DND-41 (cell line): Measurements from ENCODE around the gene RNF39.

Experiments used
- ATAC-seq: fragments of 200-7000 bp; cut with Tn5 transposase; 3 replicates; pipeline ENCODE4 v1.9.1; 2021; ENCODE audit warnings: low read depth; ENCODE audit not compliant: insufficient read depth
- DNase-seq: peaks from one replicate; pipeline ENCODE4 v3.0.0-alpha.2; 2020
- H2AFZ ChIP-seq: 2 replicates; pipeline ENCODE4 v1.6.0; 2012; ENCODE audit warnings: low read depth, low read length
- H3K27ac ChIP-seq: 2 replicates; pipeline ENCODE4 v1.5.1; 2012; ENCODE audit warnings: low read length, inconsistent platforms
- H3K27me3 ChIP-seq: fragments of 200-600 bp; sonication (generic); 2 replicates; pipeline ENCODE4 v1.6.0; 2012; ENCODE audit warnings: low read length, mild to moderate bottlenecking, inconsistent platforms; ENCODE audit not compliant: insufficient read depth, poor library complexity
- H3K36me3 ChIP-seq: 2 replicates; pipeline ENCODE4 v1.5.1; 2012; ENCODE audit warnings: low read length, inconsistent platforms; ENCODE audit not compliant: insufficient read depth
- H3K4me1 ChIP-seq: 2 replicates; pipeline ENCODE4 v1.5.1; 2012; ENCODE audit warnings: mild to moderate bottlenecking, low read length; ENCODE audit not compliant: insufficient read depth
- H3K4me2 ChIP-seq: 2 replicates; pipeline ENCODE4 v1.6.0; 2012; ENCODE audit warnings: mild to moderate bottlenecking, moderate library complexity, low read length, inconsistent platforms; ENCODE audit not compliant: insufficient read depth
- H3K4me3 ChIP-seq, 2 experiments: fragments of 200-600 bp in 1 of 2; shearing (Covaris generic) in 1 of 2; 2 replicates each; pipeline ENCODE4 v1.5.1; 2012 to 2016; ENCODE audit warnings: inconsistent platforms in 2 of 2, low read length in 2 of 2, mild to moderate bottlenecking in 2 of 2, low read depth in 1 of 2, moderate library complexity in 1 of 2
- H3K79me2 ChIP-seq: 2 replicates; pipeline ENCODE4 v1.6.0; 2012; ENCODE audit warnings: low read length, inconsistent platforms; ENCODE audit not compliant: insufficient read depth
- H3K9ac ChIP-seq: 2 replicates; pipeline ENCODE4 v1.6.0; 2012; ENCODE audit warnings: low read depth, mild to moderate bottlenecking, inconsistent platforms, low read length, moderate library complexity
- H3K9me3 ChIP-seq: 2 replicates; pipeline ENCODE4 v1.5.1; 2012; ENCODE audit warnings: low read length, moderate library complexity, mild to moderate bottlenecking, inconsistent platforms; ENCODE audit not compliant: insufficient read depth, severe bottlenecking
- H4K20me1 ChIP-seq: 2 replicates; pipeline ENCODE4 v1.6.0; 2012; ENCODE audit warnings: low read length; ENCODE audit not compliant: insufficient read depth
- CTCF ChIP-seq: IDR thresholded peaks from 2 replicates; pipeline ENCODE4 v1.5.1; 2012; ENCODE audit warnings: borderline replicate concordance, low read length, moderate library complexity, mild to moderate bottlenecking; ENCODE audit not compliant: poor library complexity, severe bottlenecking; ENCODE audit errors: extremely low read depth
- EZH2 ChIP-seq: IDR thresholded peaks from 3 replicates; pipeline ENCODE4 v1.6.1; 2012; ENCODE audit warnings: borderline replicate concordance, low read depth, mild to moderate bottlenecking, moderate library complexity, low read length, inconsistent platforms; ENCODE audit not compliant: severe bottlenecking

Gene RNF39

GRCh38 chr6:30101444-30102413 is 26.2 kb upstream of the RNF39 start:
- peaks cover 75% of the 10 kb centered on the region for H3K27me3 ChIP-seq
- no peaks in the 10 kb centered on the region for H3K9me3 ChIP-seq
- peaks cover 18% of the 10 kb centered on the region for H3K4me1 ChIP-seq
- no peak overlapping the region for H3K9ac ChIP-seq
- peak overlapping the region; percentile 49 for H3K4me2 ChIP-seq
- H3K36me3 ChIP-seq, result no peaks in the 10 kb centered on the region
- H3K4me3 ChIP-seq, result peak overlapping the region in 1 of 2 experiments; percentile 33; a peak in 2 of 4 replicates
- DNase-seq (no peak), ATAC-seq (no peak)
- H3K27ac ChIP-seq, result no peak overlapping the region
- TF ChIP-seq EZH2 (no peak), CTCF (no peak)
- 0 out of 2 replicates have a peak overlapping the region, but pooled peaks have one; percentile 23 for H2AFZ ChIP-seq
- no peaks in the 10 kb centered on the region for H3K79me2 ChIP-seq
- H4K20me1 ChIP-seq, result no peaks in the 10 kb centered on the region

GRCh38 chr6:30100585-30101443 is 25.2 kb upstream of the RNF39 start:
- no peak for ATAC-seq
- no peak overlapping the region for H3K9ac ChIP-seq

GRCh38 chr6:30100154-30100553 is 24.6 kb upstream of the RNF39 start:
- no peak overlapping the region for H2AFZ ChIP-seq
- ATAC-seq, result no peak

More at GRCh38 chr6:30100585-30101443, 25.2 kb upstream of the RNF39 start:
- peak; percentile 22 for TF ChIP-seq EZH2
- TF ChIP-seq CTCF, result no peak
- H3K79me2 ChIP-seq, result no peaks in the 10 kb centered on the region
- DNase-seq, result no peak
- no peaks in the 10 kb centered on the region for H3K36me3 ChIP-seq
- H3K9me3 ChIP-seq, result no peaks in the 10 kb centered on the region
- H3K27me3 ChIP-seq, result peaks cover 73% of the 10 kb centered on the region
- no peak overlapping the region for H3K27ac ChIP-seq
- H2AFZ ChIP-seq, result no peak overlapping the region
- peaks cover 18% of the 10 kb centered on the region for H3K4me1 ChIP-seq
- no peak overlapping the region for H3K4me3 ChIP-seq
- no peaks in the 10 kb centered on the region for H4K20me1 ChIP-seq
- H3K4me2 ChIP-seq, result no peak overlapping the region

More at GRCh38 chr6:30100154-30100553, 24.6 kb upstream of the RNF39 start:
- Histone ChIP-seq H3K27me3 (peaks cover 75% of the 10 kb centered on the region), H3K27ac (no peak overlapping the region), H3K79me2 (no peaks in the 10 kb centered on the region), H3K9ac (no peak overlapping the region), H3K4me2 (no peak overlapping the region), H3K4me1 (peaks cover 18% of the 10 kb centered on the region), H3K36me3 (no peaks in the 10 kb centered on the region), H4K20me1 (no peaks in the 10 kb centered on the region), H3K4me3 (no peak overlapping the region), H3K9me3 (no peaks in the 10 kb centered on the region)
- TF ChIP-seq EZH2 (peak; percentile 1), CTCF (no peak)
- no peak for DNase-seq
